Prostate gland (tissue), 2 donors: ENCODE results near the gene LGR6.
"Not testable (repeated sequence)": the region's sequence is repeated elsewhere in the genome, so short reads cannot be mapped to it uniquely, and the experiment has no call there.

ENCODE experiments used
- CTCF ChIP-seq, 4 experiments: fragments of 200-600 bp in 2 of 4; fragments of 450-650 bp in 2 of 4; sonication (generic) in 2 of 4; IDR thresholded peaks; 1 replicate in 3 of 4; 2 replicates in 1 of 4; pipeline ENCODE4 v1.5.1; 2016 to 2019; ENCODE audit warnings: antibody characterized with exemption in 4 of 4, mild to moderate bottlenecking in 2 of 4, moderate library complexity in 2 of 4
- POLR2A ChIP-seq: fragments of 450-650 bp; IDR thresholded peaks from one replicate; pipeline ENCODE4 v1.6.1; 2016; ENCODE audit warnings: antibody characterized with exemption, mild to moderate bottlenecking

GRCh38 chr1:202240226-202240625, 46.6 kb downstream of the LGR6 start:
- TF ChIP-seq CTCF (IDR thresholded peaks at IDR 0.05); POLR2A: not testable (repeated sequence)
